Vein endothelial cell (primary cell): ENCODE results near the gene PRR20E. TPM values are rescaled to one million over a fixed set of nuclear protein-coding genes. Genes with fewer than 3 reads are reported as not detected.

Experiments
- small RNA-seq: library from RNA; depleted of rRNA; stranded (forward); fragments of <200 nt; gene quantifications from one replicate; pipeline ENCODE3, GENCODE V24; 2012
- total RNA-seq: library from RNA; depleted of rRNA; stranded (reverse); fragments of >200 nt; gene quantifications from 2 replicates; pipeline ENCODE4 v1.2.3, GENCODE V29; 2012

The PRR20E gene
- not detected in 2 replicates for total RNA-seq

DNA sequence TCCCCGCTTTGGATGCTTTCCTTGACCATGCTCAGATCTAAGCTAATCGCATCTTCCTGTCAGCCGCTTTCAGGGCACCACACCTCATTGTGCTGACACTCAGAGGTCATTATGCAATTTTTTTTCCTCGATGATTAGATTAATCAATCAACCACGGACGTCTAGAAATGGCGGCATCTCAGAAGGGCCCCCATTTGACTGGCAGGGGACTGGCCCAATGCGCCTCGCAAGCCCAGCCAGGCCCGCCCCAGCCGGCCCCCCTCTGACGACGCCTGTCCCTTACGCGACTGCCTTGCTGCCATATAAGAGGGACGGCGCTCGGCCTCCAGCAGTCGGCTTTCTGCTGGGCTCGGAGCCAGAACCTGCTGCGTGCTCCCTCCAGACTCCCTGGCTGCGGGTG lies at the start of gene PRR20E:
Gene PRR20E, plus strand, starts transcription at position 301 of the 400 bp plus-strand sequence. CDS start 387 bp downstream, outside the sequence.

DNA sequence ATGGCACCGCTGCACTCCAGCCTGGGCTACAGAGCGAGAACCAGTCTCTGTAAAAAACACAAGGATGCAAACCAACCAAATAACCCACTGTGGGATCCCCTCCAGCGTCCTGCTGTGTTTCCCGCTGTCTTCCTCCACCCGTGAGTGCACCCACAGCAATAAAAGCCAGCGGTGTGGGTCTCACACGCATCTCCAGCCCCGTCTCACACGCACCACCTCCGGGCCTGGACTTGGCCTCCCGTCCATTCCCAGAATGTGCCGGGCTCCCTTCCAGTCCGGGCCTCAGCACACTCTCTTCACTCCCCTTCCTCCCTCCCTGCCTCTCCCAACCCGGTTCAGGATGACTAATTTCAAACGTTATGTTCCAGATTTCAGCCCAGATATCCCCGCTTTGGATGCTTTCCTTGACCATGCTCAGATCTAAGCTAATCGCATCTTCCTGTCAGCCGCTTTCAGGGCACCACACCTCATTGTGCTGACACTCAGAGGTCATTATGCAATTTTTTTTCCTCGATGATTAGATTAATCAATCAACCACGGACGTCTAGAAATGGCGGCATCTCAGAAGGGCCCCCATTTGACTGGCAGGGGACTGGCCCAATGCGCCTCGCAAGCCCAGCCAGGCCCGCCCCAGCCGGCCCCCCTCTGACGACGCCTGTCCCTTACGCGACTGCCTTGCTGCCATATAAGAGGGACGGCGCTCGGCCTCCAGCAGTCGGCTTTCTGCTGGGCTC lies 26.6 kb upstream of the PRR20E start, which contains the start of gene PRR20A:
Gene PRR20A, plus strand, starts transcription at position 684 of the 734 bp plus-strand sequence. CDS start 387 bp downstream, outside the sequence.

DNA sequence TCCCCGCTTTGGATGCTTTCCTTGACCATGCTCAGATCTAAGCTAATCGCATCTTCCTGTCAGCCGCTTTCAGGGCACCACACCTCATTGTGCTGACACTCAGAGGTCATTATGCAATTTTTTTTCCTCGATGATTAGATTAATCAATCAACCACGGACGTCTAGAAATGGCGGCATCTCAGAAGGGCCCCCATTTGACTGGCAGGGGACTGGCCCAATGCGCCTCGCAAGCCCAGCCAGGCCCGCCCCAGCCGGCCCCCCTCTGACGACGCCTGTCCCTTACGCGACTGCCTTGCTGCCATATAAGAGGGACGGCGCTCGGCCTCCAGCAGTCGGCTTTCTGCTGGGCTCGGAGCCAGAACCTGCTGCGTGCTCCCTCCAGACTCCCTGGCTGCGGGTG lies 19.8 kb upstream of the PRR20E start, which contains the start of gene PRR20B:
Gene PRR20B, plus strand, starts transcription at position 301 of the 400 bp plus-strand sequence. CDS start 387 bp downstream, outside the sequence.

DNA sequence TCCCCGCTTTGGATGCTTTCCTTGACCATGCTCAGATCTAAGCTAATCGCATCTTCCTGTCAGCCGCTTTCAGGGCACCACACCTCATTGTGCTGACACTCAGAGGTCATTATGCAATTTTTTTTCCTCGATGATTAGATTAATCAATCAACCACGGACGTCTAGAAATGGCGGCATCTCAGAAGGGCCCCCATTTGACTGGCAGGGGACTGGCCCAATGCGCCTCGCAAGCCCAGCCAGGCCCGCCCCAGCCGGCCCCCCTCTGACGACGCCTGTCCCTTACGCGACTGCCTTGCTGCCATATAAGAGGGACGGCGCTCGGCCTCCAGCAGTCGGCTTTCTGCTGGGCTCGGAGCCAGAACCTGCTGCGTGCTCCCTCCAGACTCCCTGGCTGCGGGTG lies 13.2 kb upstream of the PRR20E start, which contains the start of gene PRR20C:
Gene PRR20C, plus strand, starts transcription at position 301 of the 400 bp plus-strand sequence. CDS start 387 bp downstream, outside the sequence.

DNA sequence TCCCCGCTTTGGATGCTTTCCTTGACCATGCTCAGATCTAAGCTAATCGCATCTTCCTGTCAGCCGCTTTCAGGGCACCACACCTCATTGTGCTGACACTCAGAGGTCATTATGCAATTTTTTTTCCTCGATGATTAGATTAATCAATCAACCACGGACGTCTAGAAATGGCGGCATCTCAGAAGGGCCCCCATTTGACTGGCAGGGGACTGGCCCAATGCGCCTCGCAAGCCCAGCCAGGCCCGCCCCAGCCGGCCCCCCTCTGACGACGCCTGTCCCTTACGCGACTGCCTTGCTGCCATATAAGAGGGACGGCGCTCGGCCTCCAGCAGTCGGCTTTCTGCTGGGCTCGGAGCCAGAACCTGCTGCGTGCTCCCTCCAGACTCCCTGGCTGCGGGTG lies 6.7 kb upstream of the PRR20E start, which contains the start of gene PRR20D:
Gene PRR20D, plus strand, starts transcription at position 301 of the 400 bp plus-strand sequence. CDS start 387 bp downstream, outside the sequence.

Small RNAs within 50 kb of the gene (small RNA-seq; reads per million reads assigned to genes)
- not detected for gene PRR20FP

Other genes with a start within 250 kb of the PRR20E start
- not detected in 2 replicates for gene PRR20A, start 26.3 kb upstream of the PRR20E start, total RNA-seq
- gene PRR20B, start 19.7 kb upstream of the PRR20E start, total RNA-seq = not detected in 2 replicates
- not detected in 2 replicates for gene PRR20C, start 13.1 kb upstream of the PRR20E start, total RNA-seq
- gene PRR20D, start 6.6 kb upstream of the PRR20E start, total RNA-seq = not detected in 2 replicates